ENCODE data around the gene APOD.
"Not testable (repeated sequence)": the region's sequence is repeated elsewhere in the genome, so short reads cannot be mapped to it uniquely, and the experiment has no call there.

DNA sequence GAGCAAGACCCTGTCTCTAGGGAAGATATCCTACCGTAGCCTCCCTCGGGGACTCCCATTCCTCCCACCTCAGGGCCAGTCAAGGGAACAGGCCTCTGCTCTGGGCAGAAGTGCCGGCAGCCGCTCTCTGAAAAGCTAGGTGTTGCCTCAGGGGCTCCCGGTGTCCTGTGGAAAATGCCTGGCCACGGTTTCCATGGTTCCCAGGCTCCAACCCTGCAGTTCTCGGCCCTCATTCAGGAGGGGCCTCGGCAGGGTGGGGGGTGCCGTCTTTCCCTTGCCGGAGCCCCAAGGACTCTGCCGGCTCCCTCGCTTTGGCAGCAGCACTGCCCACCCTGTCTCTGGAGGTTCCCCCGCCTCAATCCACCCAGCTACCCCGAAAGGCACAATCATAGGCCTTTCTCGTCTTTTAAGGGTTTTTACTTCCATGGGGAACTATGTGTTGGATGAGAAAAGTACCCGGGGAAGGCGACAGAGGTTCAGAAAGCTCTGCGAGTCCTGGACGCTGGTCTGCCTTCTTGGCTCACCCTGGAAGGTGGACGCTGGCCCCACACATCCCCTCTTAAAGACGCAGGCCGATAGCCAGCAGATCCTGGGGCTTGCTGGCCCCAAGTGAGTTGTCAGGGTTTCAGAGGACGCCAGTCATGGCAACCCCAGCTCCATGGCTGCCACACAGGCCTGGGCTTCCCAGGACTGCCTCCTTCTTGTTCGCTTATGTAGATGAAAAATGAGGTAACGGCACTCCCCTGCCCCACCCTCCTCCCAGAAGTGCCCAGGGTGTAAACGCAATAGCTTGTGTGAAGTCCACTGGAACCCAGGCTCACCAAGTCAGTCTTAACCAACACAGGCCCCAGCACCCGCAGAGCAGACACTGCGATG lies 34.3 kb upstream of the APOD start:
- TF ChIP-seq, protein P1, sequence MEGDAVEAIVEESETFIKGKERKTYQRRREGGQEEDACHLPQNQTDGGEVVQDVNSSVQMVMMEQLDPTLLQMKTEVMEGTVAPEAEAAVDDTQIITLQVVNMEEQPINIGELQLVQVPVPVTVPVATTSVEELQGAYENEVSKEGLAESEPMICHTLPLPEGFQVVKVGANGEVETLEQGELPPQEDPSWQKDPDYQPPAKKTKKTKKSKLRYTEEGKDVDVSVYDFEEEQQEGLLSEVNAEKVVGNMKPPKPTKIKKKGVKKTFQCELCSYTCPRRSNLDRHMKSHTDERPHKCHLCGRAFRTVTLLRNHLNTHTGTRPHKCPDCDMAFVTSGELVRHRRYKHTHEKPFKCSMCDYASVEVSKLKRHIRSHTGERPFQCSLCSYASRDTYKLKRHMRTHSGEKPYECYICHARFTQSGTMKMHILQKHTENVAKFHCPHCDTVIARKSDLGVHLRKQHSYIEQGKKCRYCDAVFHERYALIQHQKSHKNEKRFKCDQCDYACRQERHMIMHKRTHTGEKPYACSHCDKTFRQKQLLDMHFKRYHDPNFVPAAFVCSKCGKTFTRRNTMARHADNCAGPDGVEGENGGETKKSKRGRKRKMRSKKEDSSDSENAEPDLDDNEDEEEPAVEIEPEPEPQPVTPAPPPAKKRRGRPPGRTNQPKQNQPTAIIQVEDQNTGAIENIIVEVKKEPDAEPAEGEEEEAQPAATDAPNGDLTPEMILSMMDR (IDR thresholded peaks at IDR 0.05), result not testable (repeated sequence)
- TF ChIP-seq ZFX (IDR thresholded peaks at IDR 0.05; ENCODE audit: borderline replicate concordance), result not testable (repeated sequence)

Data from 22Rv1 (cell line).